ENCODE results near the gene LIN7B. TPM values are rescaled to one million over a fixed set of nuclear protein-coding genes. Genes with fewer than 3 reads are reported as not detected.

Gene LIN7B
- total RNA-seq, 1 experiment from 2014 or later, result 4.2 TPM

GRCh38 chr19:49165111-49165750 is 51.1 kb downstream of the LIN7B start:
- Histone ChIP-seq H4K5ac (ENCODE audit: insufficient read length, low read depth, low read length) (no peak overlapping the region), H2BK12ac (ENCODE audit: insufficient read length, low read depth, low read length) (no peak overlapping the region), H2BK120ac (ENCODE audit: low read depth, low read length, poor library complexity, severe bottlenecking) (no peak overlapping the region), H2AK5ac (ENCODE audit: insufficient read length, low read length) (no peak overlapping the region), H3T11ph (ENCODE audit: low read length) (no peak overlapping the region), H2BK20ac (ENCODE audit: low read depth, low read length, poor library complexity, severe bottlenecking) (no peak overlapping the region), H3K9me3 (ENCODE audit: control insufficient read depth, low read depth, low read length) (no peaks in the 10 kb centered on the region), H3K27ac (ENCODE audit: insufficient read length, low read depth, low read length) (no peak overlapping the region), H2BK5ac (ENCODE audit: insufficient read length, low read length) (no peak overlapping the region), H3K56ac (ENCODE audit: insufficient read length, low read depth, low read length) (no peak overlapping the region), H3K18ac (ENCODE audit: insufficient read length, low read depth, low read length) (no peak overlapping the region), H4K8ac (replicated peaks; ENCODE audit: insufficient read length, low read depth, low read length) (no peak overlapping the region), H3K23me2 (ENCODE audit: insufficient read length, low read depth, low read length, poor library complexity, severe bottlenecking) (no peaks in the 10 kb centered on the region), H3K27me3 (ENCODE audit: insufficient read depth, low read length) (no peaks in the 10 kb centered on the region), H4K20me1 (ENCODE audit: control insufficient read depth, insufficient read depth, insufficient read length) (no peaks in the 10 kb centered on the region), H3K79me2 (ENCODE audit: insufficient read depth, low read length) (no peaks in the 10 kb centered on the region), H4K91ac (ENCODE audit: insufficient read length, low read depth, low read length) (no peak overlapping the region), H3K23ac (ENCODE audit: insufficient read length, low read depth, low read length) (no peak overlapping the region), H2AFZ (ENCODE audit: low read length) (no peak overlapping the region), H3K4me1 (ENCODE audit: insufficient read depth, low read length) (no peaks in the 10 kb centered on the region), H3K9ac (ENCODE audit: extremely low read depth, insufficient read length, low read length) (no peak overlapping the region), H3K4ac (ENCODE audit: low read depth, low read length) (no peak overlapping the region), H3K14ac (ENCODE audit: insufficient read depth, low read length) (no peak overlapping the region), H2BK15ac (ENCODE audit: low read depth, low read length) (no peak overlapping the region), H3K4me2 (ENCODE audit: insufficient read depth, insufficient read length, low read length) (no peak overlapping the region), H3K79me1 (ENCODE audit: insufficient read depth, low read depth, low read length, poor library complexity, severe bottlenecking) (no peaks in the 10 kb centered on the region)
- no peak for DNase-seq
- Mint-ChIP-seq H3K9me3 (no peaks in the 10 kb centered on the region), H3K4me3 (peak overlapping the region in 1 of 2 experiments; percentile 74; a peak in 3 of 5 replicates), H3K36me3 (ENCODE audit: insufficient read depth in 1 of 3, low read depth in 3 of 3) (peaks cover 0 to 4% (median 0%) of the 10 kb centered on the region in 3 experiments; a peak in 1 of 7 replicates), H3K27ac (peak overlapping the region in 1 of 3 experiments; percentile 11; a peak in 2 of 7 replicates), H3K4me1 (peaks cover 3 to 12% of the 10 kb centered on the region in 2 experiments; a peak in 3 of 4 replicates), H3K27me3 (ENCODE audit: low read depth) (no peaks in the 10 kb centered on the region; the same call in none of the 2 replicates)
- WGBS (ENCODE audit: extremely low coverage, insufficient read length, low lambda C conversion rate), result no CpG with 5 or more reads among the region's 24 CpGs
- no peak for TF ChIP-seq CTCF (conservative IDR thresholded peaks at IDR 0.05)

All from H9 (cell line).